Caco-2 (cell line): ENCODE results near the gene IL1RL1. TPM values are rescaled to one million over a fixed set of nuclear protein-coding genes. Genes with fewer than 3 reads are reported as not detected.

Source experiments
- BruUV-seq: library from RNA; stranded (reverse); fragments of 400-500 nt; replicated peaks from 2 replicates; lab custom pipeline; 2021; lab: Mats Ljungman, UMichigan
- CTCF ChIA-PET: fragments of 300-600 bp; sonication (Branson Sonifier 250); formaldehyde crosslinking; loops from one replicate; lab custom pipeline; 2022; ENCODE audit warnings: antibody characterized with exemption; lab: Charles Lee
- POLR2A ChIA-PET: fragments of 300-600 bp; sonication (Branson Sonifier 250); formaldehyde crosslinking; loops from one replicate; lab custom pipeline; 2022; ENCODE audit warnings: antibody characterized with exemption; lab: Charles Lee
- DNase-seq, 2 experiments: peaks; one replicate each; pipeline versions ENCODE4 v3.0.0 to v3.0.0-alpha.2; 2020 to 2022
- H3K27me3 ChIP-seq: replicated peaks from 2 replicates; pipeline ENCODE4 v1.6.0; 2011; ENCODE audit warnings: low read length; ENCODE audit not compliant: control insufficient read depth, insufficient read depth
- H3K36me3 ChIP-seq: 2 replicates; pipeline ENCODE4 v1.5.1; 2011; ENCODE audit warnings: low read length; ENCODE audit not compliant: control insufficient read depth, insufficient read depth
- H3K4me1 ChIP-seq: fragments of 250-450 bp; sonication (Bioruptor Pico); 2 replicates; pipeline ENCODE4 v1.5.1; 2020; ENCODE audit warnings: mild to moderate bottlenecking
- H3K4me3 ChIP-seq: 2 replicates; pipeline ENCODE4 v1.5.1; 2011; ENCODE audit warnings: low read depth, mild to moderate bottlenecking, control low read depth, low read length
- H3K9me3 ChIP-seq: fragments of 250-450 bp; sonication (Bioruptor Pico); 2 replicates; pipeline ENCODE4 v1.5.1; 2020; ENCODE audit warnings: mild to moderate bottlenecking, moderate library complexity
- H3K27ac Mint-ChIP-seq: one replicate; pipeline ENCODE4 v1.8.0; 2022; ENCODE audit warnings: mixed read lengths; ENCODE audit not compliant: unreplicated experiment
- H3K27me3 Mint-ChIP-seq: one replicate; pipeline ENCODE4 v1.8.0; 2022; ENCODE audit warnings: mixed read lengths; ENCODE audit not compliant: insufficient read depth, unreplicated experiment
- H3K36me3 Mint-ChIP-seq: one replicate; pipeline ENCODE4 v1.8.0; 2022; ENCODE audit warnings: mild to moderate bottlenecking, mixed read lengths; ENCODE audit not compliant: insufficient read depth, unreplicated experiment
- H3K4me1 Mint-ChIP-seq: one replicate; pipeline ENCODE4 v1.8.0; 2022; ENCODE audit warnings: low read depth, mixed read lengths; ENCODE audit not compliant: unreplicated experiment
- H3K4me3 Mint-ChIP-seq: one replicate; pipeline ENCODE4 v1.8.0; 2022; ENCODE audit warnings: mild to moderate bottlenecking, moderate library complexity, mixed read lengths; ENCODE audit not compliant: unreplicated experiment
- H3K9me3 Mint-ChIP-seq: one replicate; pipeline ENCODE4 v1.8.0; 2022; ENCODE audit warnings: mixed read lengths; ENCODE audit not compliant: unreplicated experiment
- intact Hi-C: fragments of 100-400 bp; cut with micrococcal nuclease; formaldehyde crosslinking; loops from one replicate; pipeline ENCODE4 v1.10.0; 2022; ENCODE audit not compliant: unreplicated experiment
- total RNA-seq: library from RNA; stranded (reverse); gene quantifications from 2 replicates; pipeline ENCODE4 v1.2.3, GENCODE V29; 2022
- TF ChIP-seq, protein P1 (sequence below), 2 experiments: fragments of 200-600 bp in 1 of 2; IDR thresholded peaks; 1 replicate in 1 of 2; 2 replicates in 1 of 2; pipeline versions ENCODE4 v1.5.1 to v1.8.0; 2011 to 2022; ENCODE audit warnings: antibody characterized with exemption in 1 of 2, control low read depth in 1 of 2, inconsistent platforms in 1 of 2, low read depth in 1 of 2, low read length in 1 of 2, mild to moderate bottlenecking in 1 of 2, moderate library complexity in 1 of 2; ENCODE audit not compliant: insufficient read depth in 1 of 2, severe bottlenecking in 1 of 2, unreplicated experiment in 1 of 2

The IL1RL1 gene
- total RNA-seq, 1 experiment from 2014 or later: not detected

GRCh38 chr2:102399499-102400141 lies 88.3 kb downstream of the IL1RL1 start:
- Mint-ChIP-seq H3K9me3 (no peaks in the 10 kb centered on the region), H3K27me3 (no peaks in the 10 kb centered on the region), H3K4me1 (no peaks in the 10 kb centered on the region), H3K36me3 (no peaks in the 10 kb centered on the region), H3K27ac (no peak overlapping the region), H3K4me3 (no peak overlapping the region)
- Histone ChIP-seq H3K9me3 (no peaks in the 10 kb centered on the region), H3K4me1 (peaks cover 4% of the 10 kb centered on the region; the same call in 1 of the 2 replicates), H3K4me3 (no peak overlapping the region), H3K27me3 (no peaks in the 10 kb centered on the region; the same call in 1 of the 2 replicates), H3K36me3 (no peaks in the 10 kb centered on the region)
- CTCF ChIA-PET: interaction anchor here (0.6 kb wide), 1 partner anchor 62 kb away, joined by 3 read pairs; no protein-coding TSS in a partner anchor
- no TSS peak for BruUV-seq
- POLR2A ChIA-PET: no interaction called here
- no peak for DNase-seq
- intact Hi-C loops: no loop called here
- TF ChIP-seq, protein P1, sequence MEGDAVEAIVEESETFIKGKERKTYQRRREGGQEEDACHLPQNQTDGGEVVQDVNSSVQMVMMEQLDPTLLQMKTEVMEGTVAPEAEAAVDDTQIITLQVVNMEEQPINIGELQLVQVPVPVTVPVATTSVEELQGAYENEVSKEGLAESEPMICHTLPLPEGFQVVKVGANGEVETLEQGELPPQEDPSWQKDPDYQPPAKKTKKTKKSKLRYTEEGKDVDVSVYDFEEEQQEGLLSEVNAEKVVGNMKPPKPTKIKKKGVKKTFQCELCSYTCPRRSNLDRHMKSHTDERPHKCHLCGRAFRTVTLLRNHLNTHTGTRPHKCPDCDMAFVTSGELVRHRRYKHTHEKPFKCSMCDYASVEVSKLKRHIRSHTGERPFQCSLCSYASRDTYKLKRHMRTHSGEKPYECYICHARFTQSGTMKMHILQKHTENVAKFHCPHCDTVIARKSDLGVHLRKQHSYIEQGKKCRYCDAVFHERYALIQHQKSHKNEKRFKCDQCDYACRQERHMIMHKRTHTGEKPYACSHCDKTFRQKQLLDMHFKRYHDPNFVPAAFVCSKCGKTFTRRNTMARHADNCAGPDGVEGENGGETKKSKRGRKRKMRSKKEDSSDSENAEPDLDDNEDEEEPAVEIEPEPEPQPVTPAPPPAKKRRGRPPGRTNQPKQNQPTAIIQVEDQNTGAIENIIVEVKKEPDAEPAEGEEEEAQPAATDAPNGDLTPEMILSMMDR (IDR thresholded peaks at IDR 0.05; ENCODE audit: insufficient read depth in 1 of 2, low read depth in 1 of 2, low read length in 1 of 2, severe bottlenecking in 1 of 2, unreplicated experiment in 1 of 2): no peak

GRCh38 chr2:102401456-102401855 lies 90.1 kb downstream of the IL1RL1 start:
- Histone ChIP-seq H3K36me3 (no peaks in the 10 kb centered on the region), H3K9me3 (no peaks in the 10 kb centered on the region), H3K4me3 (no peak overlapping the region), H3K4me1 (peaks cover 4% of the 10 kb centered on the region; the same call in 1 of the 2 replicates), H3K27me3 (no peaks in the 10 kb centered on the region; the same call in 1 of the 2 replicates)
- Mint-ChIP-seq H3K36me3 (no peaks in the 10 kb centered on the region), H3K4me1 (no peaks in the 10 kb centered on the region), H3K9me3 (no peaks in the 10 kb centered on the region), H3K27ac (no peak overlapping the region), H3K4me3 (no peak overlapping the region), H3K27me3 (peaks cover under 1% of the 10 kb centered on the region)
- TF ChIP-seq, protein P1 (IDR thresholded peaks at IDR 0.05; ENCODE audit: insufficient read depth in 1 of 2, low read depth in 1 of 2, low read length in 1 of 2, severe bottlenecking in 1 of 2, unreplicated experiment in 1 of 2): no peak
- CTCF ChIA-PET: no interaction called here
- intact Hi-C loops: no loop called here
- POLR2A ChIA-PET: no interaction called here
- BruUV-seq: no TSS peak
- DNase-seq: no peak

Other genes with a start within 250 kb of the IL1RL1 start
- 23.5 and 25.0 TPM in 2 replicates for gene IL1R1, start 168.8 kb upstream of the IL1RL1 start, total RNA-seq
- gene IL1RL2, start 124.5 kb upstream of the IL1RL1 start, total RNA-seq: not detected in 2 replicates
- not detected in 2 replicates for gene IL18R1, start 44.2 kb downstream of the IL1RL1 start, total RNA-seq
- gene IL18RAP, start 111.6 kb downstream of the IL1RL1 start, total RNA-seq: not detected in 2 replicates
- gene SLC9A4, start 161.7 kb downstream of the IL1RL1 start, total RNA-seq: 1.2 and 1.4 TPM in 2 replicates